Stimulated activated naive CD8-positive, alpha-beta T cell treated with anti-CD3 and anti-CD28 coated beads, Interleukin-15, Interleukin-2, amounts not matched to agents 100 U/mL and 50 U/mL, for 24 hours (primary cell): ENCODE measurements around the gene KCNA5.

Source experiments
- ATAC-seq: fragments of 150-1000 bp; cut with Tn5 transposase; one replicate; pipeline ENCODE4 v1.10.0; 2021
- DNase-seq: peaks from one replicate; pipeline ENCODE4 v3.0.0; 2021

KCNA5 gene

DNA sequence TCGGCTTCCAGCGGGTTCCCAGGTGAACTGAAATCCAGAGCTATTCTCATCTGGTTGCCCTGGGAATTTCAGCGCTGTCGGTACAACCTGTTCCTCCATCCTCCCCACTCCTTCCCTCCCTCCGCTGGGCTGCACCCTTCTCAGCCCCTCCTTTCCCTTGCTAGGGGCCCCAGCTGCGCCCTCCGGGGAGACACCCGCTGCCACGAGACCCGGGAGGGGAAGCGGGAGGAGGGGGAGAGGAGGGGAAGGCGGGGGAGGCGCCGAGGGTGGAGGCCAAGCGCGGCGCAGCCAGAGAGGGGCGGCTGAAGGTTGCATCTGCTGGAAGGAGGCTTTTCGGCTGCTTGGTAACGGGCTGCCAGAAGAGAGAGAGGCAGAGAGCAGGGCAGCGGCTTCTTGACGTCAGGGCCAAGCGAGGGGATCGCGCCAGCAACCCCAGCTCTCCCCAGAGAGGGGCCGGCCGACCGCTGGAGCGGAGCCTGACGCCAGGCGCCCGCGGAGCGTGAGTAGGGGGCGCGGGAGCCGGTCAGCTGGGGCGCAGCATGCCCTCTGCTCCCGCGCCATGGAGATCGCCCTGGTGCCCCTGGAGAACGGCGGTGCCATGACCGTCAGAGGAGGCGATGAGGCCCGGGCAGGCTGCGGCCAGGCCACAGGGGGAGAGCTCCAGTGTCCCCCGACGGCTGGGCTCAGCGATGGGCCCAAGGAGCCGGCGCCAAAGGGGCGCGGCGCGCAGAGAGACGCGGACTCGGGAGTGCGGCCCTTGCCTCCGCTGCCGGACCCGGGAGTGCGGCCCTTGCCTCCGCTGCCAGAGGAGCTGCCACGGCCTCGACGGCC lies at the start of gene KCNA5:
Gene KCNA5 (plus strand): TSS at position 291 of the 831 bp plus-strand sequence. CDS start 269 bp downstream, at position 560.
- DNase-seq (no peak), ATAC-seq (no peak)

DNA sequence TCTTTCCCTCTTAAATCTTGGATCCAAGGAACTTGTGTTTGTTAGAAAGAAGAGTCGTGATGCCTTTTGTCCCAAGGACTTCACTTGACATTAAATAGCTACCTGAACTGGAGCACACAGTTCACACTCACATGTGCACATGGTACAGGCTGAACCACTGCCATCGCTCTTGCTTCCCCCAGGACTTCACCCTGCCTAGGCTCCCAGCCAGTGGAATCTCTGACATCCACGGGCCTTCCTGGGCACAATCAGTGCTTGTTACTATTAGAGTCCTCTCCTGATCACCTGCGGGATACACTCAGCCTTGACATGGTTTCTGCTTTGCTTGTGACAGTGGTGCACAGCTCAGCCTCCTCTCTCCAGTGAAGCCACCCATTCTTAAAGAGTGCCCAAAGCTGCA lies 49.1 kb upstream of the KCNA5 start:
- ATAC-seq (no peak), DNase-seq (no peak)

DNA sequence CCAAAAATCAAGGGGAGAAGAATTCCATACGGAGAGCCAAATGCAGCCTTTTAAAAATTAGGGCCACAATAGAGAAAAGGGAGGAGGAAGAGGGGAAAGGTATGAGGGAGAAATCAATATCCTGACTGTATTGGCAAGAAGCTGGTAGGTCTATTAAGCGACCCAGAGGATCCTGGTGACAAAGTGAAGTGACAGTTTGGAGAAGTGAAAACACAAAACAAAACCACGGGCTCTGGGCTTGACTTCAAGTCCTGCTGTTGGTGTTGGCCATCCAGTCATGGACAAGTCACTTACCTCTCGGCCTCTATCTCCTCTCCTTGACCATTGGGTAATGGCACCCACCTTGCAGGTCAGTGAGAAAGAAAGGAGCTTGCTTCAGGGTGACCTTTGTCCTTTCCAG lies 47.0 kb upstream of the KCNA5 start:
- ATAC-seq (no peak), DNase-seq (no peak)

DNA sequence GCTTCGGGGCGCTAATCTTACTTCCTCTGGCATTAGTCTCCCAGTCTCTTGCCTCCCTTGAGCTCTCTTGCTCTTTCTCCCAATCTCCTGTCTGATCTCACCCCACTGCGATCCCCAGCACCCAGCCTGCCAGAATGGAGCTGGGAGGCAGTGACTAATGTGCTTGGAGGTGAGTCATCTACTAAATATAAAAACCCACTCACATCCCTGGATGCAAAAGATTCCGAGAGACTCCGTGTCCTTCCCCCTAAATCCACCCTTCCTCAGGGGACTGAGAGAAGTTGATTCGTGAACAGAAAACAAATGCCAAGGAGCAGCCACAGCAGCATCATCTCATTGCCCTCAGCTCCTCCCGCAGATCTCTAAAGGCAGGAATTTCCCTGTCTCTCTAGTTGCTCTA lies 45.7 kb upstream of the KCNA5 start:
- DNase-seq (no peak), ATAC-seq (no peak)

DNA sequence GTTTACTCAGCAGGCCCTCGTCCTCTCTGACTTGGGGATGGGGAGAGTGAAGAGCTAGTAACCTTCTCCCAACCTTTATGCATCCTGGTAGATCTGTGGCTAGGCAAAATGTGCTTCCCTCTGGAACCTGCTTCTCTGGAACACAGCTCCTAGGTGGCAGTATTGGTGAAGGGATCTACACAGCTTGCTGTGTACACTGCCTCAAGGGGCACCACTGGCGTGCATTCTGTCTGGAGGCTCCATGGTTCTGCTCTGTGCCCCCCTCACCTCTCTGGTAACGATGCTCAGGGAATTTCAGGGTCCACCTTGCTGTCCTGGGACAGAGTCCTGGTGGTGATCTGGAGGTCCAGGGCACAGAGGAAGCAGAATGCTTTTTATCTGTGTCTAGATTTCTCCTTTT lies 43.5 kb upstream of the KCNA5 start:
- DNase-seq (no peak), ATAC-seq (no peak)

DNA sequence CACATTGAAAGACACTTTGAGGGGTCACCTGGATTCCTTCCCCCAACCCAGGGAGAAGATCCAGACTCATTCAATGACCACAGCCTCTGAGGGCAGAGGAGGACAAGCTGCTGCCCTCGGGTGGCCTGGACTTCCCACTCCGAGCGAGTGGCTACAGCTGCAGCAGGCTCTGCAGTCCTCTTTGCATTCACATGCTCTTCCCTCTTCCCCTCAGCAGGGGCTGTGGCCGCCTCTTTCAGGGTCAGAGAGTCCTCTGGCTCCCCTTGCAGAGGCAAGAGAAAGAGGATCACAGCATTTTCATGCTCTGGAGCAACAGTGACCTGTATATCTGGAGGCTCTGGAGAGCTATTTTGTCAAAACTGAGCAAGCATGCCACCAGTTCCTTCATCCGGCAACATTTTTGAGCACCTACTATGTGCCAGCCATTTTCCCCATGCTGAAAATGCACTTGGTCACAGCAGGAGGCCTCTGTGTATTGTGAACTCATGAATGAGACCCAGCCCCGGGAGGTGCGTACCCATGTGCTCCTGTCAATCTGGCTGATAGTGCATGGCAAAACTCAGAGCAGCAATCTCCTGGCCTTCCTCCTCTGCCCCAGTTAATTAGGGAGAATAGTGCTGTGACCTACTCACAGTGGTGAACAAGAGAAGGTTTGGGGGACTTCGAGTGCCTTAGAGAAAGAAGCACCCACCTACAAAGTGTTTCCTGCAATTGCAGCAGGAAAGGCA lies 42.9 kb upstream of the KCNA5 start:
- DNase-seq (no peak), ATAC-seq (no peak)

DNA sequence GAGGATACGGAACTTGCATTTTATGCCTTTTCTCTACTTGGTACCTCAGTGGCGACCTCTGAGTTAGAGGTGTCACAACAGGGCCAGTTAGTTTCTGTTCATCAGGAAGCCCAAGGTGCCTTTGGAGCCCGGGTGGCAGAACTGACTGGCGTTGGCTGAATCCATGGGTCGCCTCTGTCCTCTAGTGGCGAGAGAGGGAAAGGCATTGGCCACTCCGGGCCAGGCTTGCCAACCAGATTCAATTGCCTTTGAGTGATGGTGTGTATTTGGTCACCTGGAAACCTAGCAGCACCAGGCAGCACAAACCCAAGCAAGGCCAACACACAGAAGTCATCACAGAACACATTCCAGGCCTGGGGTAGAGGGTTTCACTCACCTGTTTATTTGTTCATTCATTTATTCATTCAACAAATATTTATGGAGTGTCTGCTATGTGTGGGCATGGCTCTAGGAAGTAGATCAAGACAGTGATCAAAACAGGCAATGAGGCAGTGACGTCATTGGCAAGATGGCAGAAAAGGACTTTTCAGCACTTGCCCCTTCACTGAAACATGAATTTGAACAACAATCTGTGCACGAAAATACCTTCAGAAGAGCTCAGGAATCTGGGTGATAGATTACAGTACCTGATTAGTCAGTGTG lies 40.5 kb upstream of the KCNA5 start:
- ATAC-seq, result no peak

DNA sequence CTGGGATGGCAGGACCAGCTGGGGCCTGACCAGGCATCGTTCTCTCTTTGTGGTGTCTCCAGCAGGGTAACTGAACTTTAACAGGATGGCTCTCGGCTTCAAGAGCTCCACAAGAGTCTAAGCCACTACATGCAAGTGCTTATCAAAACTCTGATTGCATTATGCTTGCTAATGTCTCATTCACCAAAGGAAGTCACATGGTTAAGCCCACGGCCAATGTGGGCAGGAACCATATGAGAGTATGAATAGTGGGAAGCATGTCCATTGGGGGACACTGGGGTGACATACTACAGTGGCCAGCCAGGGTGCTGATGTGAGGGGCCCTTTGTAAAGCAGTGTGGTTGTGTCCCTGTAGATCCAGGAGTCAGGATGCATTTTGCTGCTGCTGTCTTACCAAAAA lies 35.0 kb upstream of the KCNA5 start:
- DNase-seq (no peak), ATAC-seq (no peak)

More for the DNA sequence above, 40.5 kb upstream of the KCNA5 start:
- peak; percentile 57 for DNase-seq

DNA sequence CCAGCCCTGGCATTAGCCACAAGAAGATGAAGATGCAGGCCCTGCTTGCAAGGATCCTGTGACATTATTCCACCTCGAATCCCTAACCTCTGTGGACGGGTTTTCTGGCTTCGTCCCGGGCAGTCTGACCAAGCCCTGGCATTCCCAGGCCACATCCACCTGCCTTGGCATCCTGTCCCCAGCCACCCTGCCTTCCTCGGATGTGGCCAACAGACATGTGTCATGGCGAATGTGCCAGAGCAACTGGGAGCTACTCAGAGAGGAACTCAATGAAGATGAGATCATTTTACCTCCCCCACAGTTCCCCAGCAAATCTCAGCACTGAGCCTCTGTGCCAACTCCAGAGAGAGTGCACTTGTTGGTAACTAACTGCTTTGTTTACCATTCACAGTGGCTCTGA lies 33.5 kb upstream of the KCNA5 start:
- ATAC-seq (no peak), DNase-seq (no peak)

DNA sequence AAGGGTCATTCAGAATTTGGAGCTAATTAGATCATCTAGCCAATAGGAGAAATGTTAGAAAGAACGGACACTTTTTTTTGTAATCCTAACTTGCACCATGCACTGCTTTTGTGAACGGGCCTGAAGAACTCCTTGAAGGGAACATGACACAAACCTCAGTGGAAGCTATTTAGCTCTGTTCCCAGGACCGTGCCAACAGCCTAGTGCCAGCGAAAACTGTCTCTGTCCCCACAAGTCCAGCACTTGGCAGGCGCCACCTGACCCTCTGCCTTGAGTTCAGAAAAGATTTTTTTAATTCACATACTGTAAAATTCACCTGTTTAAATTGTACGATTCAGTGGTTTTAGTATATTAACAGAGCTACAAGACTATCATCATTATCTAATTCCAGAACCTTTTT lies 31.3 kb upstream of the KCNA5 start:
- DNase-seq, result no peak
- ATAC-seq, result no peak

DNA sequence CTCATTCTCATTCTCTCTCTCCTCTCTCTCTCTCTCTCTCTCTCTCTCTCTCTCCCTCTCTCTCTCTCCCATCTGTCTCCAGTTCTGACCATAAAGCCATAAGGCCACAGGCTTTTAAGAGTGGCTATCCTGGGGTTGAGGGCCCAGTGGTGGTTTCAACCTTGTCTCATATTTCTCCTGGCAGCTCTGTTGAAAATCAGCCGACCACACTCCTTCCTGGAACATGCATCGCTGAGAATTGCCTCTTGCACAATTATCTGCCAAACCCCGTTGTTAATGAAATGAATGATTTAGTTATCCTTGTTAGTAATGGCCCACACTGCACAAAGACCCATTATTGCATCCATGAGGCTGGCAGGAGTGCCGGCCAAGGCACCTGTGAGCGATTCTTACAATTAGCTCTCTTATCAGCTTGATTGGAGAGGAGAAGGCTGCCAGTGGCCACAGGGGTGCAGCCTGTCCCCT lies 30.4 kb upstream of the KCNA5 start:
- ATAC-seq, result no peak
- DNase-seq, result no peak

DNA sequence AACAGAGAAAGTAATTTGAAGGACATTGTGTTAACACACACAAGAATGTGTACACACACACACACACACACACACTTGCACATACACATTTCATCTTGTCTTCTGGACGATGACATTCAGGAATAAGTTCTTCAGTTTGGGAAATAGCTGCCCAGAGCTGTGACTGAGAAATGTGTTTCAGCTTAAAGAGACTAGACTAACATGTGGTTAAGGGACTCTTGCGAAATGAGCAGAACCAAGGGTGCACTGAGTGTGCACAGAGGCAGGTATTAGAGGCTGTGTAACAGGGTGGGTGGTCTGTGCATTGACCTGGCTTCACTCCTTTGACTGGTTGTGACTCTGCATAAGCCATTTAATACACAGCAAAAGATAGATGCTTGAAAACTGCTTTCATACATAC lies 29.4 kb upstream of the KCNA5 start:
- no peak for DNase-seq
- ATAC-seq, result no peak

DNA sequence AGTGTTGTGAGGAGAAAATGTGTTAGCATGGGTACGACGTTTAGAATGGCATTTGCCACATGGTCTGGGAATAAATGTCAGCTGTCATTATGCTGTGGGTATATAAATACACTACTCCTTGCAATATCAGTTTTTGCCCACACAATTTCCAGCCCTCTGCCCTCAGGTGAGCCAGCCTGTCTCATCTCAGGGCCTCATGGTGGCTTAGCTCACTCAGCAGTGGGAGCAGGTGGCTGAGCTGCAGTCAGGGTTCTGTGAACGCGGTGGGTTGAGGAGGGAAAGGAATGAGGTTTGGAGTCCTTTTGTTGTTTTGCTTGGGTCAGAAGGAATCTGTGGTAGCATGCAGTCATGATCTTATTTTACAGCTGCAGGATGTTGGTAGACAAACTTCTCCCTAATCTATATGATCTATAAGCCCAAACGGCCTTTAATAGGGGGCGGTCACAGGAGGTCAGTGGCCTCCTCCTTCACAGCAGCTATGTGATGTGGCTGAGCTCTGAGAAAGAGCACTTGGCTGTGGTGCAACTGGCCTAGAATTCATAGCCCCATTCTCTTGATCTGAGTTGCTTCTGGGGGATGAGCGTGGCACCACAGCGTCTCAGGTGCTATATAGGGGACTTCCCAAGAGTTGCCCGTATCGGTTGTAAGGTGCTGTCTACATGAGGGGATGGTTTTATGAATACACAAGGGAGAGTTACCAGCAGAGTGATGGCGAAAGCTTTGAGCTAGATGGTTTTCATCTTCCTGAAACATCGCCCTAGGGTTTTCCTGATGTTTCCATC lies 27.8 kb upstream of the KCNA5 start:
- DNase-seq, result no peak
- ATAC-seq, result peak; percentile 35

DNA sequence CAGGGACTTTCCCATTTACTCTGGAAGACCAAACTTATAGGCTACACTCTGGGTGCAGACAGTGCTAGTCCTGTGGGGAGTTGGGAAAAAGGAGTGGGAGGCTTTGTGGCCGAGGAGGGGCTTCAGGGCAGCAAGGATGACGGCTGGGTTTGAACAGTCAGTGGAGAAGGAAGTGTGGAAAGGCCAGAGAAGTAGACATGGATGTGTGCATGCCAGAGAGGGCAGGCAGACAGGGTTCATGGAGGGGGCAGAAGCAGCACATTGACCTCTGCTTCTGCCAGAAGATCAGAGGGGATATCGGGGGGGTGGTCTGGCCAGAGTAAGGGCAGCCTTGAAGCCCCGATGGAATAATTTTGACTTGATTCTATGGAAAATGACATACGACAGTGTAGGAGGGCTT lies 27.2 kb upstream of the KCNA5 start:
- DNase-seq (no peak), ATAC-seq (no peak)

DNA sequence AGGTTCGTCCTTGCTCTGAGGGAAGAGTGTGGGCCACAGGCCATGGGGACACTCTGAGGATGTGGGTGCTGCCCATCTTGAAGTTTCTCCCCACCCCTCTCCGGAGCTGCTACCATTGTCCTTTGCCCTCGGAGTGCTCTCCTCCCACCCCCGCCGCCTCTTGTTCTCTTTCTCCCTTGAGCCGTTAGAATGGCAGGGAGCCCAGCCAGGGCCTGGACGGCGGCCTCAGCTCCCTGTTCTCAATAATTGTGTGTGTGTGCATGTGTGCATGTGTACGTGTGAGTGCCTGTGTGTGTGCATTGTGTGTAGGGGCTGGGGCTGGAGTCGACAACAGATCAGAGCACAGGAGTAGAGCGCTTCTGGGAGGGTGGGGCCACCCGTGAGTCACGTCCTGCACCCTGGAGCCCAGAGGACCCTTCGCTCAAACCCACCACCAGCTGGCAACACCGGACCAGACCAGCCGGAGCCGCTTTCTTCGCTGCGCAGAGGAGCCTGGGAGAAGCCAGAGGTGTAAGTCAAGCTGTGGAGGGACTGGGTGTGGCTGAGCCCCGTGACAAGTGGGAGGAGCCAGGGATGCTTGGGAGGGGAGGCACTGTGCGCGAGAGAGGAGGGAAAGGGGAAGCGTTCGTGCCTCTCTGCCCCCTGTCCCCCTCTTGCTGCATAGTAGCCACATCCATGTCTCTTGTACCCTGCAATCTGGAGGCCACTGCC lies 25.9 kb upstream of the KCNA5 start:
- DNase-seq, result no peak
- ATAC-seq, result no peak

DNA sequence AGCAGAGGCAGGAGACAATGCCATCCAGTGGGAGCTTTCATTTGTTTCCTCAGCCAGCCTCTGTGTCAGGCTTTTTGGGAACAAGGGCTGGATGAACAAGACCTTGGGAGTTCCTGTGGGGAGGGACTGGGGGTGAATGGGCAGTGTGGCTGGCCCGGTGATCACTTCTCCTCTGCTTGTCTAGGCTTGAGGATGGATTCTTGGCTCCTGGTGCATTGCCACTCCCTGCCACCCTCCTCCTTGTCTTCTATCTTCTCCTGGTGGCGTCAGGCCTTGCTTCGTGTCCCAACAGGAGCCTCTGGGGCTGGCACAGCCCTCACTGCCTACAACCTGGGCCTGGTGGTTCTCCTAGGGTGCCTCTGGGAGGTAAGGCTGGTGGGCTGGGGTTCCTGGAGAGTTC lies 25.0 kb upstream of the KCNA5 start:
- ATAC-seq (no peak), DNase-seq (no peak)

DNA sequence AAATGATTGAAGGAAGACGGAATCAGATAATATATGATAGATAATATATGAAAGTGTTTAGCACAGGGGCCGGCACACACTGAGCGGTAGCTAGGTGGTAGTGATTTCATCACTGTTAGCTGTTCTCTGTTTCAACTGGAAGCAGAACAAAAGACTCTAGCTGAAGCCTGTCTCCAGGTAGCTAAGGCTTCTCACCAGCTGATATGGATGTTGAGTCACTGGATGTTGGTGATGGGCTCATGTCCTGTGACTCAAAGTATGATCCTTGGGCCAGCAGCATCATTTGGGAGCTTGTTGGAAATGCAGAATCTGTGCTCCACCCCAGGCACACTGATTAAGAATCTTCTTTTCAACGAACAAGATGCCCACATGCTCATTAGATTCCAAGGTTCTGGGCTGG lies 21.7 kb upstream of the KCNA5 start:
- no peak for DNase-seq
- no peak for ATAC-seq

DNA sequence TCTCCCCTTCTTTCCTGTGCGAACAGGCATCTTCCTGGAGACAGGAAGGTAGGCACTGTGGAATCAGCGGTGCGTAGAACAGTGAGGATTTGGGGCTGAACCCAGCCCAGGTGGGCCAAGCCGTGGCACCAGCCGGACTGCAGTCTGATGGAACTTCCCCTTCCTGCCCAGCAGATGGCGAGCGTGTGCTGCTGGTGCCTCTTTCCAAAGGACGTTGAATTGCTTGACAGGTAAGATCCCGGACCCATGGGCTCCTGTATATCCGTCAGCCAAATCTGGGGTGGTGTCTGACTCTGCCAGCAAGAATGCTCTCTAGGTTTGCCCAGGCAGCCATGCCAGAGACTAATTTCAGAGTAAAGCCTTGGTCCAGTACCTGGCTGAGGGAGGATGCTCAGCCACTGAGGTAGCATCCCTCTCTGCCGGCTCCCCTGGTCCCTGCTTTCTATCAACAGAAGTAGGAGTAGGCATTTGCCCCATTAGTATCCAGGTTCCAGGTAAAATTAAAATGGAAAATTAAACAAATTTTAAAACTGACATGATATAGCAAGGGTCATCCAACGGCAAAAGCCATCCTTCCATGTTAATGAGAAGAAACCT lies 21.1 kb upstream of the KCNA5 start:
- DNase-seq, result peak; percentile 39
- ATAC-seq, result peak; percentile 45

DNA sequence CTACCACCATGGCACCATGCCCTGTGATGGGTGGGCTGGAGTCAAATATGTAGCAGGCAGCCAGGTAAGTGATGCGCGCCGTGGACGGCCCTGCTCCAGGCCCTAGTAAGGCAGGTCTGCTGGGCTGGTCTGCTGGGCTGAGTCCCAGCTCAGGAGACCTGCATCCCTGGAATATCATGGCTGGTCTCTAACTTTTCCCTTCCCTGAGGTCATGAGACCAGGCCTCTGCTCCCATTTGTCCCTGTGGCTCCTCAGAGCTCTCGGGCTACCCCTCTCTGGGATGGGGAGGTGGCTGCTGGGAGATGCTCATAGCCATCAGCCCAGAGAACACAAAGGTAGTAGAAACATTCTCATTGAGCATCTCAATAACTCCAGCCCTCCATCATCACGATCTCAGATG lies 19.8 kb upstream of the KCNA5 start:
- ATAC-seq, result no peak
- no peak for DNase-seq

DNA sequence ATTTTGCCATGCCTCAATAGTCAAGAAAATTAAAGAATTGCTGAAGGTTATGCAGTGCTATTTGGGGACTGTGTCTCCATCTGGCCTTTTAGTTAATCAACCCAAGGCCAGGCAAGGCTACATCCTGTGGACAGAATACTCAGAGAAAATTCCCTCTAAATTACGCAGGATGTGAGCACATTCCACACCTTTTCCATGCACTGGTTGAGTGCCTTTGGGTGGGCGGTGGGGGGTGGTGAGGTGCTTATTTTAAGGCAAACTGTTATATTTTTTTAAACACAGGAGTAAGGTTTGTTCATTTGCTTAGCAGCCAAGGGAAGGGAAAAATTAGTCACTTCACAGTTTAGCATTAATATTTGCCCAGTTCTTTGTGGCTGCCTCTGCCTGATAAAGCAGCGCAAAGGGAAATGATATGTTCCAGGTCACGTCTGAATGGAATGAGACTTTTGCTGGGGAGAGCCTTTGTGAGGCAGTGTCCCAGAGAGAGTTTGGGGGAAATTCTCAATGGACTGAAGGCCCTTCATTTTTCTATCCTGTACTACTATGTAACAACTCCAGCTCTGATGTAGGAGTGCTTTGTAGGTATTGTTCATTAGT lies 17.2 kb upstream of the KCNA5 start:
- ATAC-seq, result no peak
- DNase-seq, result no peak
